IMR-90 (cell line): ENCODE results near the gene KCNMA1.

Experiments
- BHLHE40 ChIP-seq: fragments of 150-350 bp; IDR thresholded peaks from 2 replicates; pipeline ENCODE4 v1.6.1; 2016; ENCODE audit warnings: mild to moderate bottlenecking, low read depth, low read length
- CEBPB ChIP-seq: IDR thresholded peaks from 2 replicates; pipeline ENCODE4 v1.6.1; 2012; ENCODE audit warnings: low read depth, low read length, improper control_type of control experiment
- CTCF ChIP-seq: conservative IDR thresholded peaks from 2 replicates; pipeline ENCODE4 v1.5.1; 2012; ENCODE audit warnings: mild to moderate bottlenecking, low read depth, low read length, improper control_type of control experiment
- POLR2A ChIP-seq: IDR thresholded peaks from 2 replicates; pipeline ENCODE4 v1.6.1; 2012; ENCODE audit warnings: mild to moderate bottlenecking, low read depth, low read length
- RAD21 ChIP-seq: IDR thresholded peaks from 2 replicates; pipeline ENCODE4 v1.6.1; 2012; ENCODE audit warnings: low read length, improper control_type of control experiment
- SMC3 ChIP-seq: fragments of 150-350 bp; IDR thresholded peaks from 2 replicates; pipeline ENCODE4 v1.6.1; 2016; ENCODE audit warnings: low read depth, mild to moderate bottlenecking, antibody characterized with exemption, low read length, moderate library complexity
- TF ChIP-seq, protein P1 (sequence below): fragments of 150-350 bp; IDR thresholded peaks from 2 replicates; pipeline ENCODE4 v1.6.1; 2017; ENCODE audit warnings: mild to moderate bottlenecking, antibody characterized with exemption, low read length, low read depth

- TF ChIP-seq POLR2A = no peak
- no peak for TF ChIP-seq RAD21
- TF ChIP-seq BHLHE40 = no peak
- no peak for TF ChIP-seq CTCF
- no peak for TF ChIP-seq SMC3
- TF ChIP-seq, protein P1, sequence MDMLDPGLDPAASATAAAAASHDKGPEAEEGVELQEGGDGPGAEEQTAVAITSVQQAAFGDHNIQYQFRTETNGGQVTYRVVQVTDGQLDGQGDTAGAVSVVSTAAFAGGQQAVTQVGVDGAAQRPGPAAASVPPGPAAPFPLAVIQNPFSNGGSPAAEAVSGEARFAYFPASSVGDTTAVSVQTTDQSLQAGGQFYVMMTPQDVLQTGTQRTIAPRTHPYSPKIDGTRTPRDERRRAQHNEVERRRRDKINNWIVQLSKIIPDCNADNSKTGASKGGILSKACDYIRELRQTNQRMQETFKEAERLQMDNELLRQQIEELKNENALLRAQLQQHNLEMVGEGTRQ = no peak
- no peak for TF ChIP-seq CEBPB
Observed at GRCh38 chr10:77120012-77120411, 517.6 kb downstream of the KCNMA1 start.
